Gastroesophageal sphincter (tissue), 3 donors: ENCODE results near the gene DDX54.

ENCODE experiments used
- EP300 ChIP-seq: sonication (generic); formaldehyde crosslinking; IDR thresholded peaks from one replicate; pipeline ENCODE4 v1.6.1; 2017; ENCODE audit warnings: antibody characterized with exemption, mild to moderate bottlenecking
- POLR2A ChIP-seq, 2 donors: fragments of 450-650 bp; IDR thresholded peaks; one replicate each; pipeline ENCODE4 v1.6.1; 2017; ENCODE audit warnings: antibody characterized with exemption in 2 of 2, mild to moderate bottlenecking in 2 of 2, moderate library complexity in 1 of 2
- POLR2AphosphoS5 ChIP-seq: sonication (generic); formaldehyde crosslinking; IDR thresholded peaks from one replicate; pipeline ENCODE4 v1.6.1; 2017; ENCODE audit warnings: antibody characterized with exemption
- TF ChIP-seq, protein P1 (sequence below), 4 experiments: fragments of 200-600 bp in 2 of 4; fragments of 450-650 bp in 2 of 4; sonication (generic) in 1 of 4; IDR thresholded peaks; one replicate each; pipeline ENCODE4 v1.5.1; 2017 to 2019; ENCODE audit warnings: antibody characterized with exemption in 4 of 4, mild to moderate bottlenecking in 2 of 4, moderate library complexity in 2 of 4

DNA sequence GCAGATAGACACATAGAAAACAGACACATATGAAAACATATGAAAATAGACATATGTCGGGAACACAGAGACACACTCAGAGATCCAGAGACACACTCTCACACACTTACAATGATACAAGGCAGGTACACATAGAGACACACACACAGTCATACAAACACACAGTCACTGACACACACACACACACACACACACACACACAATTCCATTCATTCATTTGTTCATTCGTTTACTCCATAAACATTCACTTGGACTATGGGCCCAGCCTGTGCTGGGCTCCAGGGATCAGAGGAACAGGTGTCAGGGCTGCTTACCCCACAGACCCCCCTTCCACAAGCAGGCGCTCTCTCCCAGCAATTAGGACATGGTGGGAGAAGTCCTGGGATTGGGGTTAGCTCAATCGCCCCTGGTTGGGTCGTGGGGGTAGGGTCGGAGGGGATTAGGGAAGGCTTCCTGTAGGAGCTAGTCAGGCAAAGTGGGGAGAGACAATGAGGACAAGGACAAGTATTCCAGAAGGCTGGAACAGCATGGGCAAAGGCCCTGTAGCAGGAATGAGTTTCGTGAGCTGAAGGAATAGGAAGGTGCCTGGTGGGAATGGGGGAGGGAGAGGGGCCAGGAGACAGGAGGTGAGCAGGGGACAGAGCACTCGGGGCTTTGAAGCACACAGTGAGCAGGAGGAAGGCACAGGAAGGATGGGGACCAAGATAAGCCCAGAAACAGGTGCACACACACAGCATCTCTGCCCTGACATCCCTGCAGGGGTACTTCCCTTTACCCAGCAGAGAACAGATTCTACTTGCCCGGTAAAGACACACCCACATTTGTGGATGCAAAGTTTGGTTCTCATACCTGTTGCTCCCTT, 56.2 kb downstream of the DDX54 start:
- TF ChIP-seq POLR2A (IDR thresholded peaks at IDR 0.05) = no peak
- no peak for TF ChIP-seq POLR2AphosphoS5
- TF ChIP-seq, protein P1, sequence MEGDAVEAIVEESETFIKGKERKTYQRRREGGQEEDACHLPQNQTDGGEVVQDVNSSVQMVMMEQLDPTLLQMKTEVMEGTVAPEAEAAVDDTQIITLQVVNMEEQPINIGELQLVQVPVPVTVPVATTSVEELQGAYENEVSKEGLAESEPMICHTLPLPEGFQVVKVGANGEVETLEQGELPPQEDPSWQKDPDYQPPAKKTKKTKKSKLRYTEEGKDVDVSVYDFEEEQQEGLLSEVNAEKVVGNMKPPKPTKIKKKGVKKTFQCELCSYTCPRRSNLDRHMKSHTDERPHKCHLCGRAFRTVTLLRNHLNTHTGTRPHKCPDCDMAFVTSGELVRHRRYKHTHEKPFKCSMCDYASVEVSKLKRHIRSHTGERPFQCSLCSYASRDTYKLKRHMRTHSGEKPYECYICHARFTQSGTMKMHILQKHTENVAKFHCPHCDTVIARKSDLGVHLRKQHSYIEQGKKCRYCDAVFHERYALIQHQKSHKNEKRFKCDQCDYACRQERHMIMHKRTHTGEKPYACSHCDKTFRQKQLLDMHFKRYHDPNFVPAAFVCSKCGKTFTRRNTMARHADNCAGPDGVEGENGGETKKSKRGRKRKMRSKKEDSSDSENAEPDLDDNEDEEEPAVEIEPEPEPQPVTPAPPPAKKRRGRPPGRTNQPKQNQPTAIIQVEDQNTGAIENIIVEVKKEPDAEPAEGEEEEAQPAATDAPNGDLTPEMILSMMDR (IDR thresholded peaks at IDR 0.05) = no peak
- no peak for TF ChIP-seq EP300
